ENCODE data around the gene DET1. TPM values are rescaled to one million over a fixed set of nuclear protein-coding genes. Genes with fewer than 3 reads are reported as not detected.
"Not testable (repeated sequence)": the region's sequence is repeated elsewhere in the genome, so short reads cannot be mapped to it uniquely, and the experiment has no call there.

The DET1 gene
- total RNA-seq, result 1 to 10 TPM; 1.8 to 2.4 TPM

GRCh38 chr15:88546248-88547129 lies at the start of gene DET1:
Gene DET1 (minus strand): TSS chr15:88546681. CDS start chr15:88531705, 14,976 bp downstream.
- Mint-ChIP-seq H3K36me3 (peaks cover 5% of the 10 kb centered on the region), H3K4me1 (peaks cover 28% of the 10 kb centered on the region), H3K9me3 (ENCODE audit: low read depth) (no peaks in the 10 kb centered on the region), H3K27me3 (no peaks in the 10 kb centered on the region), H3K27ac (peak within 1 kb of the TSS; percentile 91), H3K4me3 (peak within 1 kb of the TSS; percentile 87)
- CTCF ChIA-PET, result no interaction called here
- ATAC-seq (peak; percentile 97), DNase-seq (peak; percentile 98)

DNA sequence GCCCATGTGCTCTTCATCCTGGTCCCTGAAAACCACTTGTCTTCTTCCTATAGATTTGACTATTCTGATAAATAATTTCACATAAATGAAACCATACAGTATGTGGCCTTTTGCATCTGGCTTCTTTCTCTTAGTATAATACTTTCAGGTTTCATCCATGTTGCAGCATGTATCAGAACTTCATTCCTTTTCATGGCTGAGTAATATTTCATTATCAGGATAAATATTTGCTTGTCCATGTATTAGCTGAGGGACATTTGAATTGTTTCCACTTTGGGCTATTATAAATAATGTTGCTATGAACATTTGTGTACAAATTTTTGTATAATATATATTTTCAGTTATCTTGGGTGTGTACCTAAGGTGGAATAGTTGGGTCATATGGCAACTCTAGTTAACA lies 44.9 kb upstream of the DET1 start:
- Mint-ChIP-seq H3K9me3 (ENCODE audit: low read depth) (no peaks in the 10 kb centered on the region), H3K27me3 (peaks cover 21% of the 10 kb centered on the region), H3K4me3 (no peak overlapping the region), H3K4me1 (no peaks in the 10 kb centered on the region), H3K36me3 (no peaks in the 10 kb centered on the region), H3K27ac (no peak overlapping the region)
- no peak for DNase-seq
- no peak for ATAC-seq
- CTCF ChIA-PET, result no interaction called here

DNA sequence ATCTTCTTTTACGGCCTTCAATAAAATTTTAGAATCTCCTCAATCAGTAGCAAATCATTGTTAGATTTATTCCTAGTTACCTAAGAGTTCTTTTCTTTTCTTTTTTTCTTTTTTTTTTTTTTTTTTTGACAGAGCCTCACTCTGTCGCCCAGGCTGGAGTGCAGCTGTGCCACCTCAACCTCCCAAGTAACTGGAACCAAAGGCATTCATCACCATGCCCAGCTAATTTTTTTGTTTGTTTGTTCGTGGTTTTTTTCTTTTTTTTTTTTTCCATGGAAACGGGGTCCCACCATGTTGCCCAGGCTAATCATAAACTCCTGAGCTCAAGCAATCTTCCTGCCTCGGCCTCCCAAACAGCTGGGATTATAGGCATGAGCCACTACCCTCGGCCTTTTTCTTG lies 44.3 kb upstream of the DET1 start:
- Mint-ChIP-seq H3K27ac (no peak overlapping the region), H3K9me3 (ENCODE audit: low read depth) (no peaks in the 10 kb centered on the region), H3K4me1 (no peaks in the 10 kb centered on the region), H3K27me3 (peaks cover 21% of the 10 kb centered on the region), H3K4me3 (no peak overlapping the region), H3K36me3 (no peaks in the 10 kb centered on the region)
- CTCF ChIA-PET, result no interaction called here
- ATAC-seq (no peak), DNase-seq (no peak)

- DNase-seq (no peak), ATAC-seq (no peak)
- Mint-ChIP-seq H3K27me3 (peaks cover 9% of the 10 kb centered on the region), H3K4me1 (no peaks in the 10 kb centered on the region), H3K27ac (no peak overlapping the region), H3K36me3 (no peaks in the 10 kb centered on the region), H3K4me3 (no peak overlapping the region), H3K9me3 (ENCODE audit: low read depth) (no peaks in the 10 kb centered on the region)
- CTCF ChIA-PET, result no interaction called here
Measured at GRCh38 chr15:88586401-88587162, 40.1 kb upstream of the DET1 start.

GRCh38 chr15:88580532-88580931 lies 34.1 kb upstream of the DET1 start:
- H3K4me3 Mint-ChIP-seq, result no peak overlapping the region
- H3K27ac Mint-ChIP-seq, result no peak overlapping the region
- peaks cover 4% of the 10 kb centered on the region for H3K27me3 Mint-ChIP-seq
- ATAC-seq (no peak), DNase-seq (no peak)
- no peaks in the 10 kb centered on the region for H3K9me3 Mint-ChIP-seq (ENCODE audit: low read depth)
- CTCF ChIA-PET, result no interaction called here
- no peaks in the 10 kb centered on the region for H3K36me3 Mint-ChIP-seq
- no peaks in the 10 kb centered on the region for H3K4me1 Mint-ChIP-seq

- Mint-ChIP-seq H3K36me3 (no peaks in the 10 kb centered on the region), H3K9me3 (ENCODE audit: low read depth) (no peaks in the 10 kb centered on the region), H3K27me3 (peaks cover 3% of the 10 kb centered on the region), H3K4me3 (no peak overlapping the region), H3K4me1 (no peaks in the 10 kb centered on the region), H3K27ac (no peak overlapping the region)
- CTCF ChIA-PET, result no interaction called here
- ATAC-seq, result no peak
- DNase-seq, result no peak
Measured at GRCh38 chr15:88579322-88579721, 32.8 kb upstream of the DET1 start.

GRCh38 chr15:88574655-88575054 lies 28.2 kb upstream of the DET1 start:
- CTCF ChIA-PET, result no interaction called here
- ATAC-seq (no peak), DNase-seq (no peak)
- Mint-ChIP-seq H3K27ac (no peak overlapping the region), H3K4me1 (no peaks in the 10 kb centered on the region), H3K4me3 (no peak overlapping the region), H3K36me3 (no peaks in the 10 kb centered on the region), H3K27me3 (peaks cover 3% of the 10 kb centered on the region), H3K9me3 (ENCODE audit: low read depth) (no peaks in the 10 kb centered on the region)

- DNase-seq (no peak), ATAC-seq (no peak)
- CTCF ChIA-PET, result no interaction called here
- Mint-ChIP-seq H3K27me3 (peaks cover 3% of the 10 kb centered on the region), H3K4me1 (no peaks in the 10 kb centered on the region), H3K4me3 (no peak overlapping the region), H3K9me3 (ENCODE audit: low read depth) (no peaks in the 10 kb centered on the region), H3K36me3 (no peaks in the 10 kb centered on the region), H3K27ac (no peak overlapping the region)
Measured at GRCh38 chr15:88574077-88574476, 27.6 kb upstream of the DET1 start.

- CTCF ChIA-PET, result no interaction called here
- H3K27me3 Mint-ChIP-seq, result peaks cover 3% of the 10 kb centered on the region
- H3K4me3 Mint-ChIP-seq, result no peak overlapping the region
- no peak for ATAC-seq
- no peaks in the 10 kb centered on the region for H3K9me3 Mint-ChIP-seq (ENCODE audit: low read depth)
- no peak for DNase-seq
- no peak overlapping the region for H3K27ac Mint-ChIP-seq
- H3K36me3 Mint-ChIP-seq, result no peaks in the 10 kb centered on the region
- no peaks in the 10 kb centered on the region for H3K4me1 Mint-ChIP-seq
Measured at GRCh38 chr15:88571852-88572259, 25.4 kb upstream of the DET1 start.

- no peaks in the 10 kb centered on the region for H3K4me1 Mint-ChIP-seq
- peaks cover 3% of the 10 kb centered on the region for H3K27me3 Mint-ChIP-seq
- H3K36me3 Mint-ChIP-seq, result no peaks in the 10 kb centered on the region
- H3K4me3 Mint-ChIP-seq, result no peak overlapping the region
- CTCF ChIA-PET, result no interaction called here
- H3K27ac Mint-ChIP-seq, result no peak overlapping the region
- H3K9me3 Mint-ChIP-seq (ENCODE audit: low read depth), result no peaks in the 10 kb centered on the region
- DNase-seq, result no peak
- no peak for ATAC-seq
Measured at GRCh38 chr15:88571153-88571851, 24.8 kb upstream of the DET1 start.

DNA sequence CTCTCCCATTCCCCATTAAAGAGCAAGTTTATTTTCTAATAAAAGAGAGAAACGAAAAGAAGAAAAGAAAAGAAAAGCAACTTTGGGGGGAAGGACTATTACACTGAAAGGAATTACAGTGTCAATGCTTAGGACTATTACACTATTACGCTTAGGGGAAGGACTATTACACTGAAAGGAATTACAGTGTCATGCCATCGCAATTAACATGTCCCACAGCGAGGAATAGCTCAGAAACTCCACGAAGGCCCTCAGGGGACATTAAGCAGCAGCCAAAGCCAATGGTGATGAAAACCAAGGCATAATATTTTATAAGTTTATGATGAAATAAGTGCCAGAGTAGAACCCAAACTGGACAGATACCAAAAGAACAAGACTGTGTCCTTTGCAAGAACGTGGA lies 22.1 kb upstream of the DET1 start:
- no peaks in the 10 kb centered on the region for H3K27me3 Mint-ChIP-seq
- no peaks in the 10 kb centered on the region for H3K4me1 Mint-ChIP-seq
- H3K27ac Mint-ChIP-seq, result no peak overlapping the region
- ATAC-seq, result no peak
- DNase-seq, result no peak
- no peaks in the 10 kb centered on the region for H3K9me3 Mint-ChIP-seq (ENCODE audit: low read depth)
- CTCF ChIA-PET, result no interaction called here
- no peak overlapping the region for H3K4me3 Mint-ChIP-seq
- no peaks in the 10 kb centered on the region for H3K36me3 Mint-ChIP-seq

- H3K4me1 Mint-ChIP-seq, result no peaks in the 10 kb centered on the region
- H3K27me3 Mint-ChIP-seq, result no peaks in the 10 kb centered on the region
- CTCF ChIA-PET, result no interaction called here
- no peaks in the 10 kb centered on the region for H3K9me3 Mint-ChIP-seq (ENCODE audit: low read depth)
- DNase-seq, result no peak
- no peak overlapping the region for H3K27ac Mint-ChIP-seq
- ATAC-seq, result no peak
- no peak overlapping the region for H3K4me3 Mint-ChIP-seq
- H3K36me3 Mint-ChIP-seq, result no peaks in the 10 kb centered on the region
Measured at GRCh38 chr15:88564741-88565140, 18.3 kb upstream of the DET1 start.

DNA sequence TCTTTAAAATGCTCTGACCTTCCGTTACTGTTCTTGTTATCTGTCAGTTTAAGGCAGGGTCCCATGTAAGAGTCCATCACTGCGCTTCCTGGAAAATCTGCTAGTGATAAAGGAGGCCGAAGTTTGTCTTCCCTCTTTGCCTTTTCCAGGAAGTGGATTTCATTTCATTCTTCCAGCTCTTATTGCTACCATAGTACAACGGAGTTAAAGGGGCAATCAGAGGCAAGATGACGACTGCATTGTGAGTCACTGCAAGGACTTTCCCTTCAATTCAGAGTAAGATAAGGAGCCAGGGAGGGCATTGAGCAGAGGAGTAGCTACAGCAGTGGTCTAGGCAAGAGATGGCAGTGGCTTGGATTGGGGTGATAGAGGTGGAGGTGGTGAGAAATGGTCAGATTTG lies 17.2 kb upstream of the DET1 start:
- Mint-ChIP-seq H3K4me3 (no peak overlapping the region), H3K27me3 (peaks cover 3% of the 10 kb centered on the region), H3K9me3 (ENCODE audit: low read depth) (no peaks in the 10 kb centered on the region), H3K27ac (no peak overlapping the region), H3K36me3 (no peaks in the 10 kb centered on the region), H3K4me1 (no peaks in the 10 kb centered on the region)
- DNase-seq, result no peak
- CTCF ChIA-PET, result no interaction called here
- ATAC-seq, result no peak

GRCh38 chr15:88559565-88559964 lies 13.1 kb upstream of the DET1 start:
- CTCF ChIA-PET, H3K36me3 Mint-ChIP-seq, DNase-seq: not testable (repeated sequence)

More at GRCh38 chr15:88559565-88559964, 13.1 kb upstream of the DET1 start:
- ATAC-seq; H3K4me1 Mint-ChIP-seq; H3K4me3 Mint-ChIP-seq; H3K27ac Mint-ChIP-seq; H3K9me3 Mint-ChIP-seq (ENCODE audit: low read depth): not testable (repeated sequence)
- H3K27me3 Mint-ChIP-seq, result peaks cover 10% of the 10 kb centered on the region
